HG03039 (cell line): ENCODE measurements around the gene ADD1.

ENCODE experiments used
- ATAC-seq: cut with Tn5 transposase; IDR thresholded peaks from one replicate; pipeline ENCODE4 v1.9.1; 2021; ENCODE audit warnings: mild to moderate bottlenecking, moderate library complexity; ENCODE audit not compliant: unreplicated experiment

Gene ADD1

DNA sequence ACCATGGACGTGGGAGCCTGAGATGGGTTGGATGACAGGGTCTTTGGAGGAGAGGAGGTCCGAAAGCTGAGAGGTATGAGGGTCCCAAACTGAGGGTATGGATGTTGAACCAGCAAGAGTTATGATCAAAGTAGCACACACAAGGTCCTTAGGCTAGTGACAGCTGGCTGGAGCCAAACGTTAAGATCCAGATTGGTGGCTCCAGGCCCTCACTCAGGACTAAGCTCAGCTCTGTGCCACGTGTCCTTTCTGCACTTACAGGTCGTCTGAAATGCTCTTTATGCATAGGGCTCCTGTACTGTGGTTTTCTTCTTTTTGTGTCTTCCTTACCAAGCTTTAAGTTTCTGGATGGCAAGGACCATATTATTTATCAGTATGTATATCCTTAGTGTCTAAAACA lies 35.4 kb downstream of the ADD1 start:
- ATAC-seq, result no peak

DNA sequence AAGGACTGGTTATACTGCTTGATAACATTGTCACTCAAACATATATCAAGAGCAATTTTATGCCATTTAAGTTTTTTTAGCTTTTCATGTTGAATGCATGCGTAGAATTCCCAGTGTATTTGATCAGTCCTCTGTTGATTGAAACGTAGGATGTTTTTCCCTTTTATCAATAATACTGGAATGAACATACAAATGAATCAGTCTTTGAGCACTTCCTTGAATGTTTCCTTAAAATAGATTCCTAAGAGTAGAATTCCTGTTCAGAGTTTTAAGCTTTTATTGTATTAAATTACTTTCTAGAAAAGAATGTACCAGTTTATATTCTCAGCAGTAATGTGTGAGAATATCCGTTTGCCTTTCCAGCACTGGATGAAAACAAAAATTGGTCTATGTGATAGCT lies 37.8 kb downstream of the ADD1 start:
- ATAC-seq, result no peak

DNA sequence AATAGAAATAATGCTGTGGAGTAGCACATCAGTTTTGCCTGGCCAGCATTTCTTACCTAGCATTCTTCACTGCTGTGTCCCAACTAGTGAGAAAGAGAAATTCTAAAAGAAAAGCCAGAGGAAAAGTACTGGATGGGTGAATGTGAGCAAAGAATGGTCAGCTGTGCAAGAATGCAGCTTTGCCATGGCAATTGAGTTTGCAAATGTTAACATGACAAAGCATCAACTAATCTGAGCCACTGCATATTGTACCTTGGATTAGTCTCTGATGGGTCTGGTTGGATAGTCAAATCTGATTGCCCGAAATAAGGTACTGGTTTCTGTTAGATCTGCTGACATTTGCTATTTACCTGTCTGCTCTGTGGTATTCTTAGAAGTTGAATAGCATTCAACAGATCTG lies 38.7 kb downstream of the ADD1 start:
- no peak for ATAC-seq

- no peak for ATAC-seq
Measured at GRCh38 chr4:2886161-2886560, 42.5 kb downstream of the ADD1 start.

DNA sequence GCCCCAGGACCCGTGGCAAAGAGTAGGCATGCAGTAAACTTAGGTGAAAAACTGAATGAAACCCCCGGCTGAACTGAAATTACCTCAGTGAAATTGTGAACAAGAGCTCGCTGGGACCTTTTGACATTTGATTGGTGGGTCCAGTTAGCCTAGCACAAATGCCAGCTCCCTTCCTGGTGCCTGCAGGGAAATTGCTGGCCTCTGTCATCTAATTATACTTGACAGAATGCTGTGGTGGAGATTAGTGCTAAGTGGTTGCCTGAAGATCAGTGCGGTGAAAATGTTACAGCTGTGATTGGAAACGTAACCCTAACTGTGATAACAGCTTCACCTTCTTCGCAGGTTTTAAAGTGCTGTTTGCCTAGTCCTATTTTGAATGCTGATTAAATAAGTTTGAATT lies 43.0 kb downstream of the ADD1 start:
- no peak for ATAC-seq

DNA sequence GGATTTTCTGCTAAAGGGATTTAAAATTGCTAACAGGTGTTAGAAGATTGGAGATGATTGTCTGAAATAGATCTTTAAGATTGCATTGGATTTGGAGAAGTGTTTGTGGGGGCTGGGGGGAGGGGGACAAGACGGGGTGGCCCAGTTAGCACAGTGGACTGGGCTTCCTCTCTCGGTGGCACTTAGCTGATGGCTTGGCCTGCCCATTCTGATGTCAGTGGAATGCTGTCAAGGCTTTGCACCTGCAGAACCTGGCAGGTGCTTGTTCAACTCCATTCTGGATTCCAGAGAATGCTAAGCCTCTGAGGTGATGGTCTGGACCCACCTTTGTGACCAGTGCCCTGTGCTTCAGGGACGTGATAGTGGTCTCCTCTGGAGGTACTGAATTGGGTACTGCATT lies 43.7 kb downstream of the ADD1 start:
- no peak for ATAC-seq

- ATAC-seq, result no peak
Measured at GRCh38 chr4:2888886-2889285, 45.2 kb downstream of the ADD1 start.

DNA sequence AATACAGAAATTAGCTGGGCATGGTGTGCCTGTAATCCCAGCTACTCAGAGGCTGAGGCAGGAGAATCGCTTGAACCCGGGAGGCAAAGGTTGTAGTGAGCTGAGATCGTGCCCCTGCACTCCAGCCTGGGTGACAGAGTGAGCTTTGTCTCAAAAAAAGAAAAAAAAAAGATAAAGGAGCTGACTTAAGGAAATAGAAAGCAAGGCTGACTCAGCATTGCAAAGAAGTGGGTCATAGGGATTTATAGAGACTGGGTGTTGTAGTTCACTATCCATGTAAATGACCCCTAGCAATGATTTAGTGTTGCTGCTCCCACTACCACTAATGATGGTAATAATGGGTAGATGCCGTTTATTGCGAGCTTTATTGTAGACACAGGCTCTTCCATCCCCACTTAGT lies 47.6 kb downstream of the ADD1 start:
- no peak for ATAC-seq

DNA sequence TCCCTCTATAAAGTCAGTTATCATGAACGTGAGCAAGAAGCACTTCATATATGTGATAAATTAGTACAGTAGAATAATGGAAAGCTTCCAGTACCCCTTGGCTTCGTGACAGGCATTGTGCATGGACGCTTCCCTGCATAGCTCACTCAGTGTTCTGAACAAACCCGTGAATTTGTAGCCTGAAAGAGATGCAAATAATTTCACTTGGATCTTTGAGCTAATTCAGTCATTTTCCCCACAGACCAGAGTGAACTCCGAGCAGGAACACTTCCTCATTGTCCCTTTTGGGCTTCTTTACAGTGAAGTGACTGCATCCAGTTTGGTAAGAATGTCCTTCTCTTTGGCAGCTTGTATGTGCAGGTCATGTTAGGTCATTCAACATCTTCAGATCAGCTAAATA lies 50.1 kb downstream of the ADD1 start:
- no peak for ATAC-seq

- ATAC-seq, result no peak
Measured at GRCh38 chr4:2898001-2898400, 54.4 kb downstream of the ADD1 start.

DNA sequence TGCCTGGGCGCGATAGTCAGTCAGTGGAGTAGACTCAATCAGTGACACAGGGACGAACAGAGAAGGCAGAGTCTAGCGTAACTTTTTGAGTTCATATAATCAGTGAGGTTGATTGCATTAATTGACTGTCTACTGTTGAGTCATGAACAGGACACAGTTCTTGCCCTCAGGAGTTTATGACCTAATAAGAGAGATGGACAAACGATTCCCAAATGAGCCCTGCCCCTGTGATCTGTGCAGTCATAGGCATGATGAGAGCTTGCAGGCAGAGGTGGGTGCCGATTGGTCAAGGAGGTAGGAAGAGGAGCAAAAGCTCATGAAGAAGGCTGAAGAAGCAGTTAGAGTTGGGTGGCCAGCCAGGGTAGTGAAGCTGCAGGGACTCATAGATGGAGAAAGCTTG lies 57.1 kb downstream of the ADD1 start:
- ATAC-seq, result no peak

GRCh38 chr4:2901186-2901585 lies 57.5 kb downstream of the ADD1 start:
- no peak for ATAC-seq

DNA sequence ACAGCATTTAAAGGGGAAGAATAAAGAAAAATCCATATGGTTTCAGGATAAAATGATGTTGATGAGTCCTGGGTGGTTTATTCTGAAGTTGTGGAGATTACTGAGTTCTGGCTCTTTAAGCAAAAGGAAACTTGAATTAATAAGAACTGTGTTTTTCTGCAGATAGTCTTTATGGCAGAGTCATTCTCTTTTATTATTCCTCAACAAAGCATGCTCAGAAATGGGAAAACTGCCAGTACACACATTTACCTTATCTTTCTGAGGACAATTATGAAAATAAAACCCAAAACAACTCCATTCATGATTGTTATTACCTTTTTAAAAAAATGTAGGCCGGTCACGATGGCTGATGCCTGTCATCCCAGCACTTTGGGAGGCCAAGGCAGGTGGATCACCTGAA lies 58.5 kb downstream of the ADD1 start:
- no peak for ATAC-seq

GRCh38 chr4:2905544-2905943 lies 61.9 kb downstream of the ADD1 start:
- no peak for ATAC-seq

DNA sequence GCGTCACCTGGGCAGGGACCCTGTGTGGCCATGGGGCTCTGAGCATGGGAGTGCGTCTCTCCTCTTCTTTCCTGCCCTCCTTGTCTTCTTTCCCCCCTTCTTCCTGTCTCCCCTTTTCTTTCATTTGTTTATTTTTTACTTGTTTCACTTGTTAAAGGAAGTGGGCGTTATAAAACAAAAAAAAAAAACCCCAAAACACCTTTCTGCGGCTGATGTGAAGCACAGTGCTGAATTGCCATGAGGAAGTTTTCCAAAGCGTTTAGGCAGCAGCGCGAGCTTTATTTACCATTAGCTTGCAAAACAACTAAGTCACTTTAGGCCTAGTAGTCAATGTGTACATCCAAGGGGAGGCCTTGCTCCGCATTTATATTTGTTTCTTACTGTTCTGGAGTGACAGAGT lies 62.6 kb downstream of the ADD1 start:
- no peak for ATAC-seq

DNA sequence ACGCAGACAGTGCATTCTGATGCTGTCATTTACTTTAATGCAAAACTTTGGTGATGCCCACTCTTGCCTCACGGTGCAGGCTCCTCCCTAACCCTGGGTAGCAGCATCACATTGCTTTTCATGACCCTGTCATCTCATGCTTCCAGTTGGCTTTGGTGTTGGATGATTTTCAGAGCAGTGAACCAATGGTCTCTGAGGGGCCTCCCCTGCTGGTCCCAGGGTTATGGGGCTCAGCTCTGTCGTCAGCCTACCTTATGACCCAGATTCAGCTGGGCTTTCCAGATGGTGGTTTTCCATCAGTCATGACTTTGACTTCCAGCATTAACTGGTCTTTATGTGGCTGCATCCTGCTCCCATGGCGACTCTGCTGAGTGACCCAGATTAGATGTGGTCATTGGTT lies 63.6 kb downstream of the ADD1 start:
- no peak for ATAC-seq

DNA sequence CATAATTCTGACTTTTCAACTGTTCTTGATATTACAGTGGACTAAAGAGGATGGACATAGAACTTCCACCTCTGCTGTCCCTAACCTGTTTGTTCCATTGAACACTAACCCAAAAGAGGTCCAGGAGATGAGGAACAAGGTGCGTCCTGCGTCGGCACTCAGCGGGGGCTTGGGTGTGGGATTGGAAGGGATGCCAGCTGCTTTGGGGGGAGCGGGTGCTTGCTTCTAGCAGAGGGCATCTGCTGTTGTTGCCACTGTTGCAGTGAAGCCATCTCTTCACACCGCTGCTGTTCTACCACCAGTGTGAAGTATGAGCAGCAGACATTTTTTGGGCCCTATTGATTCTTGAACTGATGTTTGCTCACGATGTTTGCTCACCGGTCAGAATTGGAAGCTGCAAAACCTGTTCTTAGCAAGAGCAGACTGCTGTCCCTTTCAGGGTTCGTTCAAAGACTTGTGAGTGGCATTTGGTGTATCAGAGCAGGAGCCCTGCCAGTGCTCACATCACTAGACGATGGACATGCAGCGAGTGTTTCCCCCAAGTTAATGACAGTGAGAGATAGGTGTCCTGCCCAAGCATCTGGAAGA lies 64.2 kb downstream of the ADD1 start:
- ATAC-seq, result no peak

GRCh38 chr4:2908686-2909085 lies 65.0 kb downstream of the ADD1 start:
- no peak for ATAC-seq

DNA sequence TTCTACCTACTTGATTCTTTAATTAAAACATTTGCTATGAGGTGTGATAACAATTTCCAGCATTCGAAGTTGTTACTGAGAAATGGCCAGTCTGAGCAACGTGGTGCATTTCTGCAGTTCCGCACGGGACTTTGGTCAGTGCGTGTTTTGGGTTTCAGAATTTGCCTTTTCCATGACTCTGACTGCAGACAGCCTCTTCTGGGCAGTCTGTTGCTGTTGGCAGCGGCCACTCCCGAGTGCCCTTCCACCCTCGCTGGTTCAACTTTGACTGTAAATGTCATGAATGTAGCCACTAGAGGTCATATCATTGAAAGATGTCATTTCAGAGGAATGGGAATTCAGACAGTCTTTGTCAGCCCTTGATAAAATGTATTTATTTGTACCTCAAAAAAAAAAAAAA lies 65.9 kb downstream of the ADD1 start:
- ATAC-seq, result no peak

- no peak for ATAC-seq
Measured at GRCh38 chr4:2910409-2910808, 66.8 kb downstream of the ADD1 start.

DNA sequence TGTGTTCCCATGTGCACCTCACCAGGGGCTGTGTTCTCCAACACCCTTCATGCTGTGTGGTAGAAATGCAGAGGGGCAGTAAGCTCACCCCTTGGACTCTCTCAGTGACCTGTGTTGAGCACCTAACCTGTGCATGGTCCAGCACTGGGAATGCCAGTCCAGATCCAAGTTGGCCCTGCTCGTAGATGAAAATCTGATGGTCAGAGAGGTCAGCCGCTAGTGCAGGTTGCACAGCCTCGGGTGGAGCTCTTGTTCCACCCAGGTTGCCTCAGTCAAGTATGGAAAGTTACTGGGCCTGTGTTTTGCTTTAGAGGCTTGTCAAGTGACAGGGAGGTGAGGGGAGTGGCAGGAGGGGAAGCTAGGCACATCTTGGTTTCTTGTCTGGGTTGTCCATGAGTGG lies 68.2 kb downstream of the ADD1 start:
- ATAC-seq, result no peak

GRCh38 chr4:2913168-2913567 lies 69.5 kb downstream of the ADD1 start:
- no peak for ATAC-seq

DNA sequence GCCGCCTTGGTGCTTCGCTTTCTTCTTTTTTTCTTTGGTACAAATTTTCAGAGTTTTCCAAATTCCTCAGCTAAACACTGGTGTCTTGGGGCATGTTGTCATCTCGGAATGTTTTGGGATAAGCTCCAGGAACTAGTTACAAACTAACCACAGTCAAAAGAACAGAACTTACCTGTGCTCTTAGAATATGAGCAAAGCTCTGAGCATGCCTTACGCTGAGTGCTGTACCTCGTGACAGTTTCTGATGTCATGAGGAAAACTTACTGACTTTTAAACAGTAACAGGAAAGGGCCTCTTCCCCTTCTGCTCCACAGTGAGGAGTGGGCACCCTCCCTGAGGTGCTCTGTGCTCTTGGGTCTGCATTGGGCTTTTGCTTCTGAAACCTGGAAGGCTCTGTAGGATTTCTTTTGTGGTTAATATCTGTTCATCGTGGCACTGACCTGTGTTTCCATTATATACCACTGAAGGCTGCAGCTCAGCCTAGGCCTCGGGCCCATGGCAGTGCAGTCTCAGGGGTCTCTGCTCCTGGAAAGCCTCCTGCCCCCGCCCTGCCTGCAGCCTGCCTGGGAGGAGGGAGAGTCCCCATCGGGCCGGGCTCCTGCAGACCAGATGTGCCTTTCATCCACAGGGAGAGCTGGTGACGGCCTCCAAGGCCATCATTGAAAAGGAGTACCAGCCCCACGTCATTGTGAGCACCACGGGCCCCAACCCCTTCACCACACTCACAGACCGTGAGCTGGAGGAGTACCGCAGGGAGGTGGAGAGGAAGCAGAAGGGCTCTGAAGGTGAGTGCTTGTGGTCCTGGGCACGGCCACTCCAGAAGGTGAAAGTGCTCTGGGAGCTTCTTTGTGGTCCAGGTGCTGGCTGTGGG lies 70.8 kb downstream of the ADD1 start:
- no peak for ATAC-seq
